Testis (tissue), 3 donors: ENCODE measurements around the gene ERAP2. TPM values are rescaled to one million over a fixed set of nuclear protein-coding genes. Genes with fewer than 3 reads are reported as not detected.

ENCODE experiments used
- DNase-seq: peaks from one replicate; pipeline ENCODE4 v3.0.0-alpha.2; 2019
- H3K27ac ChIP-seq, 2 donors: fragments of 200-600 bp; sonication (generic); one replicate each; pipeline ENCODE4 v1.5.1; 2019
- H3K27me3 ChIP-seq: fragments of 200-600 bp; sonication (generic); one replicate; pipeline ENCODE4 v1.5.1; 2019
- H3K36me3 ChIP-seq: fragments of 200-600 bp; sonication (generic); one replicate; pipeline ENCODE4 v1.5.1; 2017; ENCODE audit warnings: low read depth; ENCODE audit errors: missing control alignments
- H3K4me1 ChIP-seq: fragments of 200-600 bp; sonication (generic); one replicate; pipeline ENCODE4 v1.5.1; 2019
- H3K4me3 ChIP-seq, 2 donors: fragments of 200-600 bp; sonication (generic); one replicate each; pipeline ENCODE4 v1.5.1; 2017 to 2019
- H3K9me3 ChIP-seq: fragments of 200-600 bp; sonication (generic); one replicate; pipeline ENCODE4 v1.5.1; 2017
- CTCF ChIP-seq, 3 experiments: fragments of 450-650 bp in 2 of 3; fragments of 200-600 bp in 1 of 3; sonication (generic) in 1 of 3; IDR thresholded peaks; one replicate each; pipeline ENCODE4 v1.5.1; 2016 to 2019; ENCODE audit warnings: antibody characterized with exemption in 3 of 3, mild to moderate bottlenecking in 2 of 3, moderate library complexity in 1 of 3
- POLR2A ChIP-seq: fragments of 450-650 bp; IDR thresholded peaks from one replicate; pipeline ENCODE4 v1.6.1; 2017; ENCODE audit warnings: antibody characterized with exemption, mild to moderate bottlenecking, moderate library complexity
- WGBS, 2 donors: methylation state at CpG; one replicate each; pipeline ENCODE4 v1.1.5; 2018; 5-methylcytosine and 5-hydroxymethylcytosine counted together
- intact Hi-C: fragments of 100-400 bp; cut with DNase I; formaldehyde crosslinking; loops from one replicate; pipeline ENCODE4 v1.15.1; 2023; ENCODE audit warnings: low total_unique reads
- polyA plus RNA-seq: library from polyadenylated mRNA; stranded (reverse); fragments of 350-450 nt; fragmentation: Illumina TruSeq; extraction: RNeasy Lipid Tissue Mini Kit (QIAGEN cat#74804); gene quantifications from one replicate; pipeline ENCODE4 v1.2.3, GENCODE V29; 2014; ENCODE audit warnings: low read depth, low replicate concordance; ENCODE audit not compliant: insufficient read depth
- total RNA-seq, 2 donors: library from RNA; depleted of rRNA; stranded (reverse); fragments of >200 nt; gene quantifications; one replicate each; pipeline ENCODE4 v1.2.3, GENCODE V29; 2016

Gene ERAP2
- total and polyA plus RNA-seq, 3 donors from 2014 or later, result 4.0 to 5.6 (median 4.4) TPM

GRCh38 chr5:96931605-96932004 is 55.3 kb downstream of the ERAP2 start:
- TF ChIP-seq POLR2A (no peak), CTCF (IDR thresholded peaks at IDR 0.05) (no peak)
- H3K9me3 ChIP-seq, result no peaks in the 10 kb centered on the region
- intact Hi-C loops, result no loop called here
- no peak overlapping the region for H3K27ac ChIP-seq
- no peak overlapping the region for H3K4me3 ChIP-seq
- DNase-seq, result no peak
- no peaks in the 10 kb centered on the region for H3K36me3 ChIP-seq
- WGBS, 2 donors, result 72 to 83% methylated on average over 1 of the region's 1 CpG
- peaks cover 8% of the 10 kb centered on the region for H3K4me1 ChIP-seq
- no peaks in the 10 kb centered on the region for H3K27me3 ChIP-seq

GRCh38 chr5:96932026-96932425 is 55.7 kb downstream of the ERAP2 start:
- 90 to 91% methylated on average over 5 of the region's 5 CpGs for WGBS, 2 donors
- Histone ChIP-seq H3K4me3 (no peak overlapping the region), H3K9me3 (no peaks in the 10 kb centered on the region), H3K27me3 (no peaks in the 10 kb centered on the region), H3K4me1 (peaks cover 10% of the 10 kb centered on the region), H3K27ac (no peak overlapping the region), H3K36me3 (no peaks in the 10 kb centered on the region)
- TF ChIP-seq POLR2A, result no peak
- TF ChIP-seq CTCF (IDR thresholded peaks at IDR 0.05), result no peak
- DNase-seq, result no peak
- intact Hi-C loops, result no loop called here

- Histone ChIP-seq H3K9me3 (no peaks in the 10 kb centered on the region), H3K27me3 (no peaks in the 10 kb centered on the region), H3K27ac (peak overlapping the region; percentile 87 to 94), H3K36me3 (no peaks in the 10 kb centered on the region), H3K4me1 (peaks cover 16% of the 10 kb centered on the region), H3K4me3 (peak overlapping the region; percentile 87 to 96)
- no peak for TF ChIP-seq POLR2A
- no peak for TF ChIP-seq CTCF (IDR thresholded peaks at IDR 0.05)
- 16% methylated on average over 13 of the region's 13 CpGs for WGBS, 2 donors
- peak; percentile 19 for DNase-seq
- intact Hi-C loops, result no loop called here
These were observed 57.7 kb downstream of the ERAP2 start for GRCh38 chr5:96933764-96934707.

- no peaks in the 10 kb centered on the region for H3K36me3 ChIP-seq
- H3K4me3 ChIP-seq, result peak overlapping the region; percentile 87 to 96
- TF ChIP-seq CTCF (IDR thresholded peaks at IDR 0.05), result peak in 2 of 3 experiments; percentile 11 to 32
- TF ChIP-seq POLR2A, result no peak
- no peaks in the 10 kb centered on the region for H3K9me3 ChIP-seq
- no peaks in the 10 kb centered on the region for H3K27me3 ChIP-seq
- 0 to 1% methylated on average over 37 to 74 of the region's 80 CpGs for WGBS, 2 donors
- intact Hi-C loops, result no loop called here
- H3K4me1 ChIP-seq, result peaks cover 16% of the 10 kb centered on the region
- peak; percentile 92 for DNase-seq
- peak overlapping the region; percentile 87 to 94 for H3K27ac ChIP-seq
These were observed 58.6 kb downstream of the ERAP2 start for GRCh38 chr5:96934708-96935558.
